Fibroblast of villous mesenchyme (primary cell): Measurements from ENCODE around the gene P2RY6. TPM values are rescaled to one million over a fixed set of nuclear protein-coding genes. Genes with fewer than 3 reads are reported as not detected.

ENCODE experiments used
- DNase-seq: peaks from one replicate; pipeline ENCODE4 v3.0.0-alpha.2; 2010; ENCODE audit warnings: low read depth
- H3K4me3 ChIP-seq: 2 replicates; pipeline ENCODE4 v1.5.1; 2011; ENCODE audit warnings: low read depth, mild to moderate bottlenecking, low read length
- total RNA-seq: library from RNA; depleted of rRNA; stranded (reverse); fragments of >200 nt; gene quantifications from 2 replicates; pipeline ENCODE4 v1.2.3, GENCODE V29; 2012
- TF ChIP-seq, protein P1 (sequence below): IDR thresholded peaks from 2 replicates; pipeline ENCODE4 v1.5.1; 2012; ENCODE audit warnings: low read depth, mild to moderate bottlenecking, low read length; ENCODE audit not compliant: insufficient read depth

The P2RY6 gene
- total RNA-seq, 1 donor, result not detected

DNA sequence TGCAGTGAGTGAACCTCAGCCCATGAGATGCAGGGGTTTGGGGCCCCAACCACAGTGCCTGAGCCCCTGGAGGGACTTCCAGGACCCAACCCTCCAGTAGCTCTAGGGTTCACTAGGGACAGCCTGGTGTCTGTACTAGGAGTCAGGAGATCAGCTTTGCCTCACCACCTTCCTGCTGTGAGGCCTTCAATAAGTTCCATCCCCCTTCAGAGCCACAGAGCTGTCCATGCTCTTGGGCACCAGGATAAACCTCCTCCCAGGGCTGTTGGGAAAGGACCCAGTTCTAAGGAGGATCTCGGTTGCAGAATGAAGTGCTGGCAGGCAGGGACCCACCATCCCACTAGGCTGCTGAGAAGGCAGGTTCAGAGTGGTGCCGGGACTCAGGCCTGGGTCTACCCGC is 45.7 kb downstream of the P2RY6 start:
- TF ChIP-seq, protein P1, sequence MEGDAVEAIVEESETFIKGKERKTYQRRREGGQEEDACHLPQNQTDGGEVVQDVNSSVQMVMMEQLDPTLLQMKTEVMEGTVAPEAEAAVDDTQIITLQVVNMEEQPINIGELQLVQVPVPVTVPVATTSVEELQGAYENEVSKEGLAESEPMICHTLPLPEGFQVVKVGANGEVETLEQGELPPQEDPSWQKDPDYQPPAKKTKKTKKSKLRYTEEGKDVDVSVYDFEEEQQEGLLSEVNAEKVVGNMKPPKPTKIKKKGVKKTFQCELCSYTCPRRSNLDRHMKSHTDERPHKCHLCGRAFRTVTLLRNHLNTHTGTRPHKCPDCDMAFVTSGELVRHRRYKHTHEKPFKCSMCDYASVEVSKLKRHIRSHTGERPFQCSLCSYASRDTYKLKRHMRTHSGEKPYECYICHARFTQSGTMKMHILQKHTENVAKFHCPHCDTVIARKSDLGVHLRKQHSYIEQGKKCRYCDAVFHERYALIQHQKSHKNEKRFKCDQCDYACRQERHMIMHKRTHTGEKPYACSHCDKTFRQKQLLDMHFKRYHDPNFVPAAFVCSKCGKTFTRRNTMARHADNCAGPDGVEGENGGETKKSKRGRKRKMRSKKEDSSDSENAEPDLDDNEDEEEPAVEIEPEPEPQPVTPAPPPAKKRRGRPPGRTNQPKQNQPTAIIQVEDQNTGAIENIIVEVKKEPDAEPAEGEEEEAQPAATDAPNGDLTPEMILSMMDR, result no peak
- no peak overlapping the region for H3K4me3 ChIP-seq
- DNase-seq, result no peak

GRCh38 chr11:73318501-73319011 is 46.4 kb downstream of the P2RY6 start:
- DNase-seq, result no peak
- no peak overlapping the region for H3K4me3 ChIP-seq
- TF ChIP-seq, protein P1, result no peak

DNA sequence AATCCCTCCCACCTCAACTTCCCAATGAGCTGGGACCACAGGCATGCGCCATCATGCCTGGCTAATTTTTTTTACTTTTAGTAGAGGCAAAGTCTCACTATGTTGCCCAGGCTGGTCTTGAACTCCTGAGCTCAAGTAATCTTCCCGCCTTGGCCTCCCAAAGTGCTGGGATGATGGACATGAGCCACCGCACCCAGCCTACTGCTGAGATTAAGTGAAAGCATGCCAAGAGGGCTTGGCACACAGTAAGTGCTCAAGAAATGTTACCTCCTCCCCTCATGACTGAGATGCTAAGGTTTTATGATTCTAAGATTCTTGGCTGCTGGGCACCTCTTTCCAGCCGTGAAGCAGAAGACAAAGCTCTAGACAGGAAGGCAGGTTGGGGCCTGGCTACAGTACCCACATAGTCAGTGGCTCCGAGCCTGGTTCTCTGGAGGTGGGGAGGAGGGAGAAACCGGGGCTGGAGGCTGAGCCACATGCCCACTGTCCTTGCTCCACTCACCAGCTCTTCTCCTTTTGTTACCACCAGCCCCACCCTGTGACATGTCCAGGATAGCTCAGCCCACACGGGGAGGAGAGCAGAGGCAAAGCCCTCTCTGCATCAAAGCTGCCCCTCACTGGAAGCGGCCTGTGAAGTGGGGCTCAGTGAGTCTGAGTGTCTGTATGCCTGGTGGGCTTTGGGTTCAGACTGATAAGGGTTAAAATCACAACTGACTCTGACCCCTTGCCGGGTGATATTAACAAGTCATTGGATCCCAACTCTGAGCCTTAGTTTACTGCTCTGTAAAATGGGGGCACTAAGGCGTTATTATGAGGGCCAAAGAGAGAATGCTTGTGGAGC is 48.8 kb downstream of the P2RY6 start:
- TF ChIP-seq, protein P1, result no peak
- no peak overlapping the region for H3K4me3 ChIP-seq
- DNase-seq, result no peak

- TF ChIP-seq, protein P1, result no peak
- DNase-seq, result peak; percentile 95
- no peak overlapping the region for H3K4me3 ChIP-seq
These were observed 49.7 kb downstream of the P2RY6 start for GRCh38 chr11:73321604-73322381.

- TF ChIP-seq, protein P1, result no peak
- peak; percentile 56 for DNase-seq
- no peak overlapping the region for H3K4me3 ChIP-seq
These were observed 50.5 kb downstream of the P2RY6 start for GRCh38 chr11:73322382-73323306.

DNA sequence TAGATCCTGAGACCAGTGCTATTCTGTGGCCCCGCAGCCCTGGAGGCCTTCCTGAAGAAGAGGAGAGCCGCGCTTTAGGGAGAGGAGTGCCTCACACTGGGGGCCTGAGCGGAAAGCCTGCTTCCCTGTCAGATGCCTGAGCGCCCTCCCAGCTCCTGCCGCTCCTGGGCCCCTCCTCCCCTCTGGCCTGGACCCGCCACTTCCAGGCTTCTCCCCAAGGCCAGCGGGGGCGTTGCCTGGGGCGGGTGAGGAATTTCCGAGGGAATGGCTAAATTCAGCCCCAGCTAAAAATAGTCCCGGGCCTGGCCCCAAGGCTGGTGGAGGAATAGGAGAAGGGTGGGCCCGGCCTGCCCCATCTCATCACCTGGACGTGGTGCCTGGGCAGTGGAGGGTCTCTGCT is 51.3 kb downstream of the P2RY6 start:
- DNase-seq, result peak; percentile 79
- no peak overlapping the region for H3K4me3 ChIP-seq
- TF ChIP-seq, protein P1, result no peak
